ENCODE results near the gene AP3B1.
"Not testable (repeated sequence)": the region's sequence is repeated elsewhere in the genome, so short reads cannot be mapped to it uniquely, and the experiment has no call there.

The AP3B1 gene

GRCh38 chr5:78062645-78063044 lies 231.9 kb downstream of the AP3B1 start:
- DNase-seq, result no peak

GRCh38 chr5:78060421-78060820 lies 234.1 kb downstream of the AP3B1 start:
- DNase-seq, result no peak

GRCh38 chr5:78058625-78059024 lies 235.9 kb downstream of the AP3B1 start:
- no peak for DNase-seq

GRCh38 chr5:78056901-78057514 lies 237.5 kb downstream of the AP3B1 start:
- no peak for DNase-seq

- no peak for DNase-seq
Observed at GRCh38 chr5:78056053-78056452, 238.4 kb downstream of the AP3B1 start.

GRCh38 chr5:78050888-78051287 lies 243.6 kb downstream of the AP3B1 start:
- DNase-seq, result no peak

GRCh38 chr5:78046823-78047222 lies 247.7 kb downstream of the AP3B1 start:
- DNase-seq, result not testable (repeated sequence)

- no peak for DNase-seq
Observed at GRCh38 chr5:78046006-78046405, 248.5 kb downstream of the AP3B1 start.

- no peak for DNase-seq
Observed at GRCh38 chr5:78041805-78042204, 252.7 kb downstream of the AP3B1 start.

GRCh38 chr5:78025540-78025939 lies 269.0 kb downstream of the AP3B1 start:
- DNase-seq, result no peak

- no peak for DNase-seq
Observed at GRCh38 chr5:78019744-78020143, 274.8 kb downstream of the AP3B1 start.

GRCh38 chr5:78016863-78017529 lies 277.5 kb downstream of the AP3B1 start:
- DNase-seq, result no peak

GRCh38 chr5:78009937-78010527 lies 284.5 kb downstream of the AP3B1 start:
- DNase-seq, result no peak

GRCh38 chr5:78008356-78008967 lies 286.0 kb downstream of the AP3B1 start:
- DNase-seq, result no peak

GRCh38 chr5:78007233-78007632 lies 287.3 kb downstream of the AP3B1 start:
- DNase-seq, result no peak

- no peak for DNase-seq
Observed at GRCh38 chr5:78006449-78006848, 288.0 kb downstream of the AP3B1 start.

GRCh38 chr5:78005021-78005785 lies 289.3 kb downstream of the AP3B1 start:
- DNase-seq, result no peak

- no peak for DNase-seq
Observed at GRCh38 chr5:78004559-78004958, 289.9 kb downstream of the AP3B1 start.

- DNase-seq, result no peak
Observed at GRCh38 chr5:78003919-78004318, 290.6 kb downstream of the AP3B1 start.

- DNase-seq, result no peak
Observed at GRCh38 chr5:78003450-78003849, 291.0 kb downstream of the AP3B1 start.

- no peak for DNase-seq
Observed at GRCh38 chr5:78002690-78003089, 291.8 kb downstream of the AP3B1 start.

- no peak for DNase-seq
Observed at GRCh38 chr5:78001197-78001596, 293.3 kb downstream of the AP3B1 start.

- DNase-seq, result no peak
Observed at GRCh38 chr5:78000191-78000590, 294.3 kb downstream of the AP3B1 start.

Measured in stimulated activated CD4-positive, alpha-beta T cell treated with anti-CD3 and anti-CD28 coated beads, Interleukin-12 subunit alpha, Interleukin-12 subunit beta, amount 100 ng/mL, for 4 hours (primary cell).